ENCODE measurements around the gene HNRNPF. TPM values are rescaled to one million over a fixed set of nuclear protein-coding genes. Genes with fewer than 3 reads are reported as not detected.

Gene HNRNPF
- total and polyA plus RNA-seq, 2 of the 8 experiments (the other 6 are each of a cell fraction or from before 2014, with no cell fraction given): 209 to 389 TPM

DNA sequence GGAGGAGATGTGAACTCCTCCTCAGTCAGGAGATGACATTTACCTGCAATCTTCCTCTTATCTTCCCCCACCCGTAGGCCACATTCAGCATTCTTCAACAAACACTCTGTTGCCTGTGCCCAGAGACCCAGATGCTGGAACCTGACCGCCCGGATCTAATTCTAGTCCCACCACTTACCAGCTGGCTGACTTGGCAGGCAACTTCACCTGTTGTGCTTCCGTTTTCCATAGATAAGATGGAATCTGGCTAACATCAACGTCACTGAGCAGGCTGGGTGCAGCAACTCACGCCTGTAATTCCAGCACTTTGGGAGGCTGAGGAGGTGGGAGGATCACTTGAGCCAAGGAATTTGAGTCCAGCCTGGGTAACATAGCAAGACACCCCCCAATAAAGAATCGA lies 58.8 kb downstream of the HNRNPF start (continued):
- TF ChIP-seq, protein P1, sequence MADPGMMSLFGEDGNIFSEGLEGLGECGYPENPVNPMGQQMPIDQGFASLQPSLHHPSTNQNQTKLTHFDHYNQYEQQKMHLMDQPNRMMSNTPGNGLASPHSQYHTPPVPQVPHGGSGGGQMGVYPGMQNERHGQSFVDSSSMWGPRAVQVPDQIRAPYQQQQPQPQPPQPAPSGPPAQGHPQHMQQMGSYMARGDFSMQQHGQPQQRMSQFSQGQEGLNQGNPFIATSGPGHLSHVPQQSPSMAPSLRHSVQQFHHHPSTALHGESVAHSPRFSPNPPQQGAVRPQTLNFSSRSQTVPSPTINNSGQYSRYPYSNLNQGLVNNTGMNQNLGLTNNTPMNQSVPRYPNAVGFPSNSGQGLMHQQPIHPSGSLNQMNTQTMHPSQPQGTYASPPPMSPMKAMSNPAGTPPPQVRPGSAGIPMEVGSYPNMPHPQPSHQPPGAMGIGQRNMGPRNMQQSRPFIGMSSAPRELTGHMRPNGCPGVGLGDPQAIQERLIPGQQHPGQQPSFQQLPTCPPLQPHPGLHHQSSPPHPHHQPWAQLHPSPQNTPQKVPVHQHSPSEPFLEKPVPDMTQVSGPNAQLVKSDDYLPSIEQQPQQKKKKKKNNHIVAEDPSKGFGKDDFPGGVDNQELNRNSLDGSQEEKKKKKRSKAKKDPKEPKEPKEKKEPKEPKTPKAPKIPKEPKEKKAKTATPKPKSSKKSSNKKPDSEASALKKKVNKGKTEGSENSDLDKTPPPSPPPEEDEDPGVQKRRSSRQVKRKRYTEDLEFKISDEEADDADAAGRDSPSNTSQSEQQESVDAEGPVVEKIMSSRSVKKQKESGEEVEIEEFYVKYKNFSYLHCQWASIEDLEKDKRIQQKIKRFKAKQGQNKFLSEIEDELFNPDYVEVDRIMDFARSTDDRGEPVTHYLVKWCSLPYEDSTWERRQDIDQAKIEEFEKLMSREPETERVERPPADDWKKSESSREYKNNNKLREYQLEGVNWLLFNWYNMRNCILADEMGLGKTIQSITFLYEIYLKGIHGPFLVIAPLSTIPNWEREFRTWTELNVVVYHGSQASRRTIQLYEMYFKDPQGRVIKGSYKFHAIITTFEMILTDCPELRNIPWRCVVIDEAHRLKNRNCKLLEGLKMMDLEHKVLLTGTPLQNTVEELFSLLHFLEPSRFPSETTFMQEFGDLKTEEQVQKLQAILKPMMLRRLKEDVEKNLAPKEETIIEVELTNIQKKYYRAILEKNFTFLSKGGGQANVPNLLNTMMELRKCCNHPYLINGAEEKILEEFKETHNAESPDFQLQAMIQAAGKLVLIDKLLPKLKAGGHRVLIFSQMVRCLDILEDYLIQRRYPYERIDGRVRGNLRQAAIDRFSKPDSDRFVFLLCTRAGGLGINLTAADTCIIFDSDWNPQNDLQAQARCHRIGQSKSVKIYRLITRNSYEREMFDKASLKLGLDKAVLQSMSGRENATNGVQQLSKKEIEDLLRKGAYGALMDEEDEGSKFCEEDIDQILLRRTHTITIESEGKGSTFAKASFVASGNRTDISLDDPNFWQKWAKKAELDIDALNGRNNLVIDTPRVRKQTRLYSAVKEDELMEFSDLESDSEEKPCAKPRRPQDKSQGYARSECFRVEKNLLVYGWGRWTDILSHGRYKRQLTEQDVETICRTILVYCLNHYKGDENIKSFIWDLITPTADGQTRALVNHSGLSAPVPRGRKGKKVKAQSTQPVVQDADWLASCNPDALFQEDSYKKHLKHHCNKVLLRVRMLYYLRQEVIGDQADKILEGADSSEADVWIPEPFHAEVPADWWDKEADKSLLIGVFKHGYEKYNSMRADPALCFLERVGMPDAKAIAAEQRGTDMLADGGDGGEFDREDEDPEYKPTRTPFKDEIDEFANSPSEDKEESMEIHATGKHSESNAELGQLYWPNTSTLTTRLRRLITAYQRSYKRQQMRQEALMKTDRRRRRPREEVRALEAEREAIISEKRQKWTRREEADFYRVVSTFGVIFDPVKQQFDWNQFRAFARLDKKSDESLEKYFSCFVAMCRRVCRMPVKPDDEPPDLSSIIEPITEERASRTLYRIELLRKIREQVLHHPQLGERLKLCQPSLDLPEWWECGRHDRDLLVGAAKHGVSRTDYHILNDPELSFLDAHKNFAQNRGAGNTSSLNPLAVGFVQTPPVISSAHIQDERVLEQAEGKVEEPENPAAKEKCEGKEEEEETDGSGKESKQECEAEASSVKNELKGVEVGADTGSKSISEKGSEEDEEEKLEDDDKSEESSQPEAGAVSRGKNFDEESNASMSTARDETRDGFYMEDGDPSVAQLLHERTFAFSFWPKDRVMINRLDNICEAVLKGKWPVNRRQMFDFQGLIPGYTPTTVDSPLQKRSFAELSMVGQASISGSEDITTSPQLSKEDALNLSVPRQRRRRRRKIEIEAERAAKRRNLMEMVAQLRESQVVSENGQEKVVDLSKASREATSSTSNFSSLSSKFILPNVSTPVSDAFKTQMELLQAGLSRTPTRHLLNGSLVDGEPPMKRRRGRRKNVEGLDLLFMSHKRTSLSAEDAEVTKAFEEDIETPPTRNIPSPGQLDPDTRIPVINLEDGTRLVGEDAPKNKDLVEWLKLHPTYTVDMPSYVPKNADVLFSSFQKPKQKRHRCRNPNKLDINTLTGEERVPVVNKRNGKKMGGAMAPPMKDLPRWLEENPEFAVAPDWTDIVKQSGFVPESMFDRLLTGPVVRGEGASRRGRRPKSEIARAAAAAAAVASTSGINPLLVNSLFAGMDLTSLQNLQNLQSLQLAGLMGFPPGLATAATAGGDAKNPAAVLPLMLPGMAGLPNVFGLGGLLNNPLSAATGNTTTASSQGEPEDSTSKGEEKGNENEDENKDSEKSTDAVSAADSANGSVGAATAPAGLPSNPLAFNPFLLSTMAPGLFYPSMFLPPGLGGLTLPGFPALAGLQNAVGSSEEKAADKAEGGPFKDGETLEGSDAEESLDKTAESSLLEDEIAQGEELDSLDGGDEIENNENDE (IDR thresholded peaks at IDR 0.05; ENCODE audit: insufficient replicate concordance, low read length): no peak
- no peak for TF ChIP-seq SIN3A (conservative IDR thresholded peaks at IDR 0.05 in 1 of 2, IDR thresholded peaks at IDR 0.05 in 1 of 2; ENCODE audit: low read depth in 1 of 2, low read length in 2 of 2)
- TF ChIP-seq TAF1 (IDR thresholded peaks at IDR 0.05; ENCODE audit: low read depth, low read length): no peak
- TF ChIP-seq SRF (IDR thresholded peaks at IDR 0.05; ENCODE audit: low read depth, low read length): no peak
- TF ChIP-seq BACH1 (IDR thresholded peaks at IDR 0.05; ENCODE audit: low read length): no peak
- no peak for TF ChIP-seq HDAC2 (IDR thresholded peaks at IDR 0.05; ENCODE audit: borderline replicate concordance in 1 of 2, low read depth in 2 of 2, low read length in 2 of 2)
- TF ChIP-seq EGR1 (IDR thresholded peaks at IDR 0.05; ENCODE audit: borderline replicate concordance, low read depth, low read length): no peak
- TF ChIP-seq YY1 (IDR thresholded peaks at IDR 0.05; ENCODE audit: low read depth, low read length): no peak
- no peak for TF ChIP-seq RAD21 (IDR thresholded peaks at IDR 0.05 in 1 of 2, conservative IDR thresholded peaks at IDR 0.05 in 1 of 2; ENCODE audit: low read depth in 2 of 2, low read length in 2 of 2)
- no peak for TF ChIP-seq SAP30 (IDR thresholded peaks at IDR 0.05; ENCODE audit: insufficient read depth, insufficient replicate concordance, low read length)

All from H1 (cell line).